MM.1S (cell line): ENCODE results near the gene NUAK2.

Experiments
- CTCF ChIP-seq: fragments of 300-600 bp; sonication (generic); IDR thresholded peaks from 2 replicates; pipeline ENCODE4 v1.5.1; 2016; ENCODE audit warnings: antibody characterized with exemption, low read length, mixed read lengths
- EZH2 ChIP-seq: fragments of 300-600 bp; sonication (generic); optimal IDR thresholded peaks from 2 replicates; pipeline ENCODE3; 2017; ENCODE audit warnings: low read depth, mild to moderate bottlenecking, antibody characterized with exemption, low read length, mixed read lengths
- EZH2phosphoT487 ChIP-seq: fragments of 300-600 bp; sonication (generic); IDR thresholded peaks from 2 replicates; pipeline ENCODE4 v1.6.1; 2018; ENCODE audit warnings: antibody characterized with exemption, low read length

DNA sequence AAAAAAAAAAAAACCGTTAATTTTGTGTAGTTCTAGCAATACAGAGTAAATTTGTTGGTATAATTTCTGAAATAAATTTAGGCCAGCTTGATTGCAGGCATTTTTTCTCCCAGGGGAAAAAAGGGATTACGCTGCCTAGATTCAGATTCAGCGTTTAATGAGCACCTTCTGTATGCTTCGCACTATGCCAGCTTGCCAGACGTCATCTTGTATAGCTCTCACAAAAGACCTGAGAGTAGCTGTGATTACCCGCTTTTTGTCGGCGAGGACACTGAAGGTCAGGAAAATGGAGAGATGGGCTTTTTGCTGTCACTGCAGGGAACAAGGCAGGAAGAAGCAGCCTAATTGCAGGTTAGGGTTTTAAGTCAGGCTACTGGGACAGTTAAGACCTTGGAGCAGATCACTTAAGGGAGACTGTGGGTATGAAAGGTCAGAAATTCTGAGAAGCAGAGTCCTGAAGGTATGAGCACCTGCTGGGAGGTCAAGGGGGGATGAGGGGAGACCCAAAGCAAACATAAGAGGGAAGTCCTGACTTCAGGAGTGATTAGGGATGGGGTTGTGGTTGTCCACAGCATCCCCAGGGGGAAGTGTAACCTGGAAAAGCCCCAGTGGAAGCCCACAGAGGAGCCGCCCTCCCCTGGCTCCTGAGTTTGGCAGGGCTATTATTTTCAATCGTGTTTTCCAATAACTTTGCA is 54.8 kb downstream of the NUAK2 start:
- no peak for TF ChIP-seq EZH2
- no peak for TF ChIP-seq CTCF
- no peak for TF ChIP-seq EZH2phosphoT487
